ENCODE measurements around the gene UBAC2. TPM values are rescaled to one million over a fixed set of nuclear protein-coding genes. Genes with fewer than 3 reads are reported as not detected.

Gene UBAC2
- total RNA-seq, 4 donors from 2014 or later: 41.8 to 51.0 (median 45.5) TPM

GRCh38 chr13:99346335-99347042 lies 145.8 kb downstream of the UBAC2 start:
- DNase-seq (ENCODE audit: low spot score): no peak
- ATAC-seq (ENCODE audit: low FRiP score): no peak
- TF ChIP-seq CTCF (IDR thresholded peaks at IDR 0.05): no peak

GRCh38 chr13:99347335-99347878 lies 146.8 kb downstream of the UBAC2 start:
- TF ChIP-seq CTCF (IDR thresholded peaks at IDR 0.05): no peak
- DNase-seq (ENCODE audit: low spot score): no peak

GRCh38 chr13:99347911-99348451 lies 147.3 kb downstream of the UBAC2 start:
- TF ChIP-seq CTCF (IDR thresholded peaks at IDR 0.05): no peak
- ATAC-seq (ENCODE audit: low FRiP score) (no peak), DNase-seq (ENCODE audit: low spot score) (no peak)

More at GRCh38 chr13:99347335-99347878, 146.8 kb downstream of the UBAC2 start:
- no peak for ATAC-seq (ENCODE audit: low FRiP score)

GRCh38 chr13:99350191-99350590 lies 149.5 kb downstream of the UBAC2 start:
- no peak for TF ChIP-seq CTCF (IDR thresholded peaks at IDR 0.05)
- DNase-seq (ENCODE audit: low spot score): no peak

GRCh38 chr13:99351772-99352171 lies 151.1 kb downstream of the UBAC2 start:
- DNase-seq (ENCODE audit: low spot score) (no peak), ATAC-seq (ENCODE audit: low FRiP score) (no peak)
- TF ChIP-seq CTCF (IDR thresholded peaks at IDR 0.05): no peak

More at GRCh38 chr13:99350191-99350590, 149.5 kb downstream of the UBAC2 start:
- no peak for ATAC-seq (ENCODE audit: low FRiP score)

GRCh38 chr13:99352351-99353245 lies 151.9 kb downstream of the UBAC2 start:
- no peak for TF ChIP-seq CTCF (IDR thresholded peaks at IDR 0.05)
- DNase-seq (ENCODE audit: low spot score) (no peak), ATAC-seq (ENCODE audit: low FRiP score) (no peak)

Measured in omental fat pad (tissue), 4 donors.